Measurements from ENCODE around the gene IBSP. TPM values are rescaled to one million over a fixed set of nuclear protein-coding genes. Genes with fewer than 3 reads are reported as not detected.

The IBSP gene
- total RNA-seq, 1 donor: not detected

GRCh38 chr4:87811977-87812376 lies 12.6 kb downstream of the IBSP start:
- TF ChIP-seq CTCF (IDR thresholded peaks at IDR 0.05; ENCODE audit: insufficient read depth, low read length): no peak
- H3K4me3 ChIP-seq (ENCODE audit: low read depth, low read length): no peak overlapping the region
- no peak for DNase-seq (ENCODE audit: low read depth)

DNA sequence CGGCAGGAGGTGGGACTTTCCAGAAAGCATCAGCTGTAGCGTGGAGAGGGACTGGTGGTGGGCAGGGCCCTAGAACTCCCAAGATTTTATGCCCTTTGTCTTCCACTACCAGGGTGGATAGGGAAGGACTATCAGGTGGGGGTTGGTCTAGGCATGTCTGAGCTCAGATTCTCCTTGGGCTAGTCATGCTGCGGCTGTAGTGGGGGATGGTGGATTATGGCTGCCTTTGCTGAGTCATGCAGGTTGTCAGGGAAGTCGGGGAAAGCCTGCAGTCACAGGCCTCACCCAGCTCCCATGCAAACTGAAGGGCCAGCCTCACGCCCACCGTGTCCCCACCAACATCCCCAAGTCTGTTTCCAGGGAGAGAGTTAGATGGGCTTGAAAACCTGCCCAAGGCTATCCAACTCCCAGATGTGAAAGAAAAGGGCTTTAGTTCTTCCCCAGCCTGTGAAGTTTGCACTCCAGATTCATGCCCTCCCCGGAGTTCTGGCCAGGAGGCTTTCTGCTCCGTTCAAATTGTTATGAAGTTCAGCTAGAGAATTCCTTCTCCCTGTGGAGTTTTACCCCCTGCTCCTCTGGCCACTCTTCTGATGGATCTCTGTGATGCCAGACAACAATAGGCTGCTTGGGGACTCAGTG lies 20.0 kb downstream of the IBSP start:
- peak; percentile 71 for DNase-seq (ENCODE audit: low read depth)
- no peak for TF ChIP-seq CTCF (IDR thresholded peaks at IDR 0.05; ENCODE audit: insufficient read depth, low read length)

DNA sequence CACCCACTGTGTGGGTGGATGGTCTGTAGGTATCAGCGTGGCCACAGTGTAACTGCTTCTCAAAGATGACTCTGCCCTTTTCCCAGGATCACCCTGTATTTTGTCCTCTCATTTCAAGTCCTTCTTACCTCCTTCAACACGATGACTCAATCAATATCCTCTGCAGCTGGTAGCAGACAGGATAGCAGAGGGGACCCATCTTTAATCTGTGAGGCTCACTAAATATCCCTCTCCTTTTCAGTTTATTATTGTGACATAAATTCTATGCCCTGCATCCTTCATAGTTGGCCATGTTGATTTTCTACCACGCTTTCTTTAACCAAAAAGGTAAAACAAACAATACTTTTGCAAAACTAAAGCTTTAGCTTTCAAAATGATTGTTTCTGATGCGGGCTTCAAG lies 23.8 kb downstream of the IBSP start:
- H3K4me3 ChIP-seq (ENCODE audit: low read depth, low read length): no peak overlapping the region
- no peak for TF ChIP-seq CTCF (IDR thresholded peaks at IDR 0.05; ENCODE audit: insufficient read depth, low read length)
- no peak for DNase-seq (ENCODE audit: low read depth)

More for the DNA sequence above, 20.0 kb downstream of the IBSP start:
- H3K4me3 ChIP-seq (ENCODE audit: low read depth, low read length): no peak overlapping the region

DNA sequence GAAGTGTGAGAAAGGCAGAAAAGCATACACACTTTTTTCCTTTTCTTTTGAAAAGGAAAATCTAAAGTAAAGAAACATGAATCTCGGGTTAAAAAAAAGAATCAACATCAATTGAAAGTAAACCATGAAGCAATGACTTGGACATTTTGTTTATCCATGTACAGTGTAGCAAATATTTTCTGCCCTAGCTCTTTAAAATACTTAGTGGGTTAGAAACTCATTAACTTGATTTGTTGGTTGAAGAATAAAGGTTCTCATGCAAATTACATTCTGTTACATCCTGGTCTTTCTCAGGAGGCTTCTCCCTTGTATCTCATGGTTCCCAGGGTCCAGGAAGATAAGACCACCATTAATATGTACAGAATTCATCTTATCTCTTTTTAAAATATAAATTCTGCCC lies 24.4 kb downstream of the IBSP start:
- DNase-seq (ENCODE audit: low read depth): no peak
- H3K4me3 ChIP-seq (ENCODE audit: low read depth, low read length): no peak overlapping the region
- no peak for TF ChIP-seq CTCF (IDR thresholded peaks at IDR 0.05; ENCODE audit: insufficient read depth, low read length)

- no peak overlapping the region for H3K4me3 ChIP-seq (ENCODE audit: low read depth, low read length)
- no peak for TF ChIP-seq CTCF (IDR thresholded peaks at IDR 0.05; ENCODE audit: insufficient read depth, low read length)
- DNase-seq (ENCODE audit: low read depth): no peak
These were observed 25.0 kb downstream of the IBSP start for GRCh38 chr4:87824352-87824751.

GRCh38 chr4:87832669-87833068 lies 33.3 kb downstream of the IBSP start, which contains the start of gene MEPE:
Gene MEPE, plus strand, starts transcription at chr4:87832969. Its CDS starts 1,746 bp downstream, at chr4:87834715.
- H3K4me3 ChIP-seq (ENCODE audit: low read depth, low read length): no peak within 1 kb of the TSS
- TF ChIP-seq CTCF (IDR thresholded peaks at IDR 0.05; ENCODE audit: insufficient read depth, low read length): no peak

DNA sequence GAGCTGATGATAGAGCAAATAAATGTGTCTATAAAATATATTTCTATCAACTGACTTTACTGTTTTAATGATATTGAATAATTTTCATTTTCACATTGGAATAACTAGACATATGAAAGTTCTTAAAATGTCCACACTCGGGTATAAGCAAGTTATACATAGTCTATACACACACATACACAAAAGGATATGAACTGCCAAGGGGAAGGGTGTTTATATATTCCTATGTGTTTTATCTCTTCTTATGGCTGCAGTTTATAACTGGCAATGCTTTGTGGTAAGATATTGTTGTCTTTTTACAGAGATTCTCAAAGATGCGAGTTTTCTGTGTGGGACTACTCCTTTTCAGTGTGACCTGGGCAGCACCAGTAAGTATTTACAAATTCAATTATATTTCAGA lies 35.0 kb downstream of the IBSP start:
- TF ChIP-seq CTCF (IDR thresholded peaks at IDR 0.05; ENCODE audit: insufficient read depth, low read length): no peak
- no peak for DNase-seq (ENCODE audit: low read depth)
- no peak overlapping the region for H3K4me3 ChIP-seq (ENCODE audit: low read depth, low read length)

More at GRCh38 chr4:87832669-87833068, 33.3 kb downstream of the IBSP start, which contains the start of gene MEPE:
- no peak for DNase-seq (ENCODE audit: low read depth)
